ENCODE measurements around the gene FAM180B.

DNA sequence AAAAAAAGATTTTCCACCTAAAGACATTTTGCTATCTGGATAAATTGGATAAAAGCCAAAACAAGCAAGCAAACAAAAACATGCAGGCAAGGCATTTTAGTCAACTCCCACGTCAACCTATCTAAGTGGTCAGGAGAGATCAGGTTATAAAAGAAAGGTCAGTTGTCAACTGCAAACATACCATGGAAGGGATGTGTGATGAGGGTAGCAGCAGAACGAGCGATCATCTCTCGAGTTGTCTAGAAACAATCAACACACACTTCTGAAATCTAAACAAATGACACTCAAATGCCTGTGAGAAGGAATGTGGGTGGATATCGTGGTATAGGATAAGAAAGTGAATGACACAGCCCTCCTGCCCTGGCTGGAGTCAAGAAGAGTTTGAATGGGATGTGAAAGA, 45.0 kb downstream of the FAM180B start:
- TF ChIP-seq, protein P1, sequence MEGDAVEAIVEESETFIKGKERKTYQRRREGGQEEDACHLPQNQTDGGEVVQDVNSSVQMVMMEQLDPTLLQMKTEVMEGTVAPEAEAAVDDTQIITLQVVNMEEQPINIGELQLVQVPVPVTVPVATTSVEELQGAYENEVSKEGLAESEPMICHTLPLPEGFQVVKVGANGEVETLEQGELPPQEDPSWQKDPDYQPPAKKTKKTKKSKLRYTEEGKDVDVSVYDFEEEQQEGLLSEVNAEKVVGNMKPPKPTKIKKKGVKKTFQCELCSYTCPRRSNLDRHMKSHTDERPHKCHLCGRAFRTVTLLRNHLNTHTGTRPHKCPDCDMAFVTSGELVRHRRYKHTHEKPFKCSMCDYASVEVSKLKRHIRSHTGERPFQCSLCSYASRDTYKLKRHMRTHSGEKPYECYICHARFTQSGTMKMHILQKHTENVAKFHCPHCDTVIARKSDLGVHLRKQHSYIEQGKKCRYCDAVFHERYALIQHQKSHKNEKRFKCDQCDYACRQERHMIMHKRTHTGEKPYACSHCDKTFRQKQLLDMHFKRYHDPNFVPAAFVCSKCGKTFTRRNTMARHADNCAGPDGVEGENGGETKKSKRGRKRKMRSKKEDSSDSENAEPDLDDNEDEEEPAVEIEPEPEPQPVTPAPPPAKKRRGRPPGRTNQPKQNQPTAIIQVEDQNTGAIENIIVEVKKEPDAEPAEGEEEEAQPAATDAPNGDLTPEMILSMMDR (IDR thresholded peaks at IDR 0.05; ENCODE audit: low read depth, low read length) = no peak
- no peak for TF ChIP-seq POLR2A (IDR thresholded peaks at IDR 0.05; ENCODE audit: extremely low read depth, insufficient read length)
